A549 (cell line): ENCODE results near the gene NEK2. TPM values are rescaled to one million over a fixed set of nuclear protein-coding genes. Genes with fewer than 3 reads are reported as not detected.

Experiments
- ATAC-seq, 2 experiments: fragments of 200-7000 bp in 1 of 2; fragments of >200 bp in 1 of 2; cut with Nextera tagmentation in 1 of 2; cut with Tn5 transposase in 1 of 2; 3 replicates each; pipeline versions ENCODE4 v1.8.0 to v1.9.1; 2018 to 2020; ENCODE audit warnings: mild to moderate bottlenecking in 1 of 2, moderate library complexity in 1 of 2
- CTCF ChIA-PET: fragments of 300-600 bp; sonication (Branson Sonifier 250); formaldehyde crosslinking; extraction: SDS; loops from one replicate; lab custom pipeline; 2021; ENCODE audit warnings: antibody characterized with exemption, inconsistent platforms; lab: Yijun Ruan, JAX
- POLR2A ChIA-PET: fragments of 350-600 bp; formaldehyde crosslinking; extraction: SDS; loops from one replicate; lab custom pipeline; 2021; ENCODE audit warnings: antibody characterized with exemption, inconsistent platforms; lab: Yijun Ruan, JAX
- DNase-seq, 2 experiments: peaks; one replicate each; pipeline versions ENCODE4 v3.0.0 to v3.0.0-alpha.2; 2011 to 2016; ENCODE audit warnings: low read depth in 1 of 2, low spot score in 1 of 2
- FAIRE-seq: peaks from 2 replicates; lab custom pipeline; 2011; peaks lifted over from hg19 to GRCh38; lab: Jason Lieb, UNC
- H3K27ac ChIP-seq, 2 experiments: fragments of >200 bp; sonication (Bioruptor Twin); formaldehyde crosslinking; 3 replicates each; pipeline ENCODE4 v1.5.1; 2016 to 2017
- H3K4me1 ChIP-seq: fragments of >200 bp; sonication (Bioruptor Twin); formaldehyde crosslinking; 3 replicates; pipeline ENCODE4 v1.6.1; 2016
- H3K4me2 ChIP-seq: fragments of >200 bp; sonication (Bioruptor Twin); formaldehyde crosslinking; 3 replicates; pipeline ENCODE4 v1.6.1; 2016
- H3K4me3 ChIP-seq: fragments of >200 bp; sonication (Bioruptor Twin); formaldehyde crosslinking; 3 replicates; pipeline ENCODE4 v1.5.1; 2016
- H3K9me3 ChIP-seq: fragments of >200 bp; sonication (Bioruptor Twin); formaldehyde crosslinking; 3 replicates; pipeline ENCODE4 v1.6.1; 2016
- CBX2 ChIP-seq: fragments of 200-600 bp; sonication (generic); IDR thresholded peaks from 2 replicates; pipeline ENCODE4 v1.6.1; 2016; ENCODE audit warnings: low read depth, mild to moderate bottlenecking, borderline replicate concordance
- E2F6 ChIP-seq: IDR thresholded peaks from 2 replicates; pipeline ENCODE4 v1.6.1; 2012; ENCODE audit warnings: low read depth, borderline replicate concordance
- FOSL2 ChIP-seq, 2 experiments: fragments of 450-650 bp in 1 of 2; fragments of >200 bp in 1 of 2; sonication (Bioruptor Twin) in 1 of 2; formaldehyde crosslinking; IDR thresholded peaks; 2 replicates each; pipeline versions ENCODE4 v1.5.0 to v1.6.1; 2016 to 2020; ENCODE audit warnings: mild to moderate bottlenecking in 1 of 2, moderate library complexity in 1 of 2
- HEYL ChIP-seq: fragments of 250-450 bp; sonication (Bioruptor Pico); IDR thresholded peaks from 2 replicates; pipeline ENCODE4 v1.8.0; 2021; ENCODE audit warnings: mild to moderate bottlenecking, moderate library complexity
- HOXA7 ChIP-seq: fragments of 250-450 bp; sonication (Bioruptor Pico); IDR thresholded peaks from 2 replicates; pipeline ENCODE4 v1.5.0; 2020; ENCODE audit warnings: mild to moderate bottlenecking, moderate library complexity
- HOXB5 ChIP-seq: fragments of 250-450 bp; sonication (Bioruptor Pico); IDR thresholded peaks from 2 replicates; pipeline ENCODE4 v1.5.0; 2020; ENCODE audit warnings: mild to moderate bottlenecking, moderate library complexity
- JUNB ChIP-seq: fragments of >200 bp; sonication (Bioruptor Twin); formaldehyde crosslinking; IDR thresholded peaks from 2 replicates; pipeline ENCODE4 v1.6.1; 2016
- KDM5A ChIP-seq: fragments of 200-600 bp; sonication (generic); IDR thresholded peaks from 2 replicates; pipeline ENCODE4 v1.6.1; 2016; ENCODE audit warnings: antibody characterized with exemption, mild to moderate bottlenecking
- NPAS2 ChIP-seq: fragments of 250-450 bp; sonication (Bioruptor Pico); IDR thresholded peaks from 2 replicates; pipeline ENCODE4 v1.8.0; 2022; ENCODE audit warnings: mild to moderate bottlenecking, moderate library complexity, borderline replicate concordance
- RARB ChIP-seq: fragments of 250-450 bp; sonication (Bioruptor Pico); IDR thresholded peaks from 2 replicates; pipeline ENCODE4 v1.8.0; 2021; ENCODE audit warnings: mild to moderate bottlenecking, moderate library complexity
- RNF2 ChIP-seq: fragments of 200-600 bp; sonication (generic); IDR thresholded peaks from 2 replicates; pipeline ENCODE4 v1.6.1; 2016; ENCODE audit warnings: low read depth, mild to moderate bottlenecking, antibody characterized with exemption, moderate library complexity, borderline replicate concordance
- ZFP36 ChIP-seq: fragments of 450-650 bp; IDR thresholded peaks from 2 replicates; pipeline ENCODE4 v1.6.1; 2014; ENCODE audit warnings: borderline replicate concordance; ENCODE audit not compliant: partially characterized antibody
- ZSCAN20 ChIP-seq: fragments of 250-450 bp; sonication (Bioruptor Pico); IDR thresholded peaks from 2 replicates; pipeline ENCODE4 v1.8.0; 2022; ENCODE audit warnings: mild to moderate bottlenecking, moderate library complexity
- WGBS: methylation state at CpG from one replicate; pipeline ENCODE4 v1.1.6; 2017; ENCODE audit errors: missing lambda C conversion rate; 5-methylcytosine and 5-hydroxymethylcytosine counted together
- polyA plus RNA-seq, 4 experiments: library from polyadenylated mRNA; depleted of rRNA in 3 of 4; stranded (reverse); fragments of >200 nt; fragmentation: RNase III in 1 of 4; extraction: RNeasy Plus Mini Kit Qiagen cat#74134 plus additional on column Dnase treatment in 1 of 4; gene quantifications; 2 replicates in 3 of 4; 3 replicates in 1 of 4; pipeline ENCODE4 v1.2.3, GENCODE V29; 2011 to 2017
- TF ChIP-seq, protein P1 (sequence below): fragments of 250-450 bp; sonication (Bioruptor Pico); IDR thresholded peaks from 2 replicates; pipeline ENCODE4 v1.5.0; 2020; ENCODE audit warnings: low read depth, mild to moderate bottlenecking, moderate library complexity
- TF ChIP-seq, protein P2 (sequence below): fragments of 200-600 bp; sonication (generic); IDR thresholded peaks from 2 replicates; pipeline ENCODE4 v1.6.1; 2016; ENCODE audit warnings: antibody characterized with exemption, mild to moderate bottlenecking, moderate library complexity

NEK2 gene
- polyA plus RNA-seq, 2 of the 4 experiments (the other 2 are of a cell fraction), result 42.0 to 65.3 TPM

- Histone ChIP-seq H3K4me3 (no peak overlapping the region), H3K4me2 (no peak overlapping the region), H3K9me3 (no peaks in the 10 kb centered on the region), H3K4me1 (peaks cover 30% of the 10 kb centered on the region), H3K27ac (peak overlapping the region in 1 of 2 experiments; percentile 57; a peak in 3 of 6 replicates)
- TF ChIP-seq E2F6 (no peak), HEYL (no peak), NPAS2 (no peak), ZSCAN20 (no peak), RNF2 (no peak), JUNB (no peak), ZFP36 (no peak)
- ATAC-seq (peak in 1 of 2 experiments; percentile 19; a peak in 4 of 6 replicates), FAIRE-seq (no peak), DNase-seq (no peak)
- CTCF ChIA-PET, result interaction anchor here (0.7 to 6.5 kb wide), 7 partner anchors 9 to 163 kb away, joined by 3 to 28 read pairs (median 7); no protein-coding TSS in a partner anchor
- POLR2A ChIA-PET, result no interaction called here
- 75% methylated on average over 8 of the region's 13 CpGs for WGBS
These were observed 42.5 kb downstream of the NEK2 start for GRCh38 chr1:211632808-211633523.

DNA sequence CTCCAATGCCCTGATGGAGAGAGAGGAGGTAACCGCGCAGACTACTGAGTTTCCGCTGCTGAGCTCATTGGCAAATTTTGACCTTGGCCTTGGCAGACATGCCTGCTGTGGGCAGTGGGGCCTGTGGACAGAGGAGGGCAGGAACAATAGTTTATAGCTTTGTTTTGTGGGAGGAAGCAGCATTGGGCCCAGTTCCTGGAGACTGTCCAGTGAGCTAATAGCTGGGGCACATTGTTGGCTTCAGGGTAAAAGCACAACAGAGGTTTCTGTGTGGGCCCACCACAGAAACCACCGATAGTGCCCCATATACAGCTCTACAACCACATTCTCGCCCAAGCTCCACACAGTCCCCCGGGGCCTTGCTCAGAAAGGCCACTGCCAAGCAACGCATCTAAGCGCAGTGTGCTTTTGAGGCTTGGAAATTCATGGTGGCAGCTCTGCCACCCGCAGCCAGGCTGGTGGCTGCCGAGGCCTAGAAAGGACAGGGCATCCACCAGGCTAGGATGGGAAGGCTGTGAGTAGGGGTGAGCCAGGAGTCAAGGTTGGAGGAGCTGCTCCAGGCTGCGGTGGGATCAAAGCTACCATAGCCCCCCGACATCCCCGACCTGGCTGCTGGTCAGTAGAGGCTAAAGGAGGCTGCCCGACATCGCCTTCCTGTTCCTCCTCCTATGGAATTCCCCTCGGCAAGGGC lies 43.2 kb downstream of the NEK2 start:
- Histone ChIP-seq H3K9me3 (no peaks in the 10 kb centered on the region), H3K27ac (peak overlapping the region in 1 of 2 experiments; percentile 57; a peak in 2 of 6 replicates), H3K4me1 (peaks cover 30% of the 10 kb centered on the region)
- TF ChIP-seq, protein P1, sequence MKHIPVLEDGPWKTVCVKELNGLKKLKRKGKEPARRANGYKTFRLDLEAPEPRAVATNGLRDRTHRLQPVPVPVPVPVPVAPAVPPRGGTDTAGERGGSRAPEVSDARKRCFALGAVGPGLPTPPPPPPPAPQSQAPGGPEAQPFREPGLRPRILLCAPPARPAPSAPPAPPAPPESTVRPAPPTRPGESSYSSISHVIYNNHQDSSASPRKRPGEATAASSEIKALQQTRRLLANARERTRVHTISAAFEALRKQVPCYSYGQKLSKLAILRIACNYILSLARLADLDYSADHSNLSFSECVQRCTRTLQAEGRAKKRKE (CRISPR knock-in tag), result no peak
- TF ChIP-seq RARB (no peak), HOXA7 (CRISPR knock-in tag) (no peak), HOXB5 (CRISPR knock-in tag) (no peak), CBX2 (no peak)
- TF ChIP-seq, all 56 proteins: peak for 0
- no peak for FAIRE-seq
- ChIA-PET CTCF (interaction anchor here (0.7 to 6.5 kb wide), 5 partner anchors 14 to 118 kb away, joined by 3 to 28 read pairs (median 21); no protein-coding TSS in a partner anchor), POLR2A (no interaction called here)
- ATAC-seq, result no peak
- H3K4me3 ChIP-seq, result no peak overlapping the region
- 90% methylated on average over 11 of the region's 16 CpGs for WGBS
- H3K4me2 ChIP-seq, result no peak overlapping the region
- DNase-seq, result no peak

DNA sequence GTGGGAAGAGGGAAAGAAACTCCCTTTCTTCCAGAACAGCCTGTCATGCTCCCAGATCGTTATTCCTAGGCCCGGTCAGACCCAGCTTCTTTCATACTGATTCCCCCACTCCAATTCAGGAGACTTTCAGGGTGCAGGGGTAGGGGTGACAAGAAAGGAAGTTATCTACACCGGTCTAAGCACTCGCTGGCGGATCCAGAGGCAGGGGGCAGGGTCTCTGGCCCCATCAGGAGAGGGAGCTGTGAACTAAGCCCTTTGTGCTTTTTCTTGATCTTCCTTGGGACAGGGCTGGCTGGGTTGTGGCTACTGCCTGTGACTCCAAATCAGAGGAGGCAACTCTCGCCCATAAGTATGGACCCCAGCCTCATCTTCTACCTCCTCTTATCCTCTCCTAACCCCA lies 44.3 kb downstream of the NEK2 start:
- TF ChIP-seq KDM5A (no peak), HOXB5 (CRISPR knock-in tag) (no peak), FOSL2 (IDR thresholded peaks at IDR 0.05) (no peak), FOSL2 (CRISPR knock-in tag; IDR thresholded peaks at IDR 0.05) (no peak), HEYL (no peak)
- TF ChIP-seq, protein P2, sequence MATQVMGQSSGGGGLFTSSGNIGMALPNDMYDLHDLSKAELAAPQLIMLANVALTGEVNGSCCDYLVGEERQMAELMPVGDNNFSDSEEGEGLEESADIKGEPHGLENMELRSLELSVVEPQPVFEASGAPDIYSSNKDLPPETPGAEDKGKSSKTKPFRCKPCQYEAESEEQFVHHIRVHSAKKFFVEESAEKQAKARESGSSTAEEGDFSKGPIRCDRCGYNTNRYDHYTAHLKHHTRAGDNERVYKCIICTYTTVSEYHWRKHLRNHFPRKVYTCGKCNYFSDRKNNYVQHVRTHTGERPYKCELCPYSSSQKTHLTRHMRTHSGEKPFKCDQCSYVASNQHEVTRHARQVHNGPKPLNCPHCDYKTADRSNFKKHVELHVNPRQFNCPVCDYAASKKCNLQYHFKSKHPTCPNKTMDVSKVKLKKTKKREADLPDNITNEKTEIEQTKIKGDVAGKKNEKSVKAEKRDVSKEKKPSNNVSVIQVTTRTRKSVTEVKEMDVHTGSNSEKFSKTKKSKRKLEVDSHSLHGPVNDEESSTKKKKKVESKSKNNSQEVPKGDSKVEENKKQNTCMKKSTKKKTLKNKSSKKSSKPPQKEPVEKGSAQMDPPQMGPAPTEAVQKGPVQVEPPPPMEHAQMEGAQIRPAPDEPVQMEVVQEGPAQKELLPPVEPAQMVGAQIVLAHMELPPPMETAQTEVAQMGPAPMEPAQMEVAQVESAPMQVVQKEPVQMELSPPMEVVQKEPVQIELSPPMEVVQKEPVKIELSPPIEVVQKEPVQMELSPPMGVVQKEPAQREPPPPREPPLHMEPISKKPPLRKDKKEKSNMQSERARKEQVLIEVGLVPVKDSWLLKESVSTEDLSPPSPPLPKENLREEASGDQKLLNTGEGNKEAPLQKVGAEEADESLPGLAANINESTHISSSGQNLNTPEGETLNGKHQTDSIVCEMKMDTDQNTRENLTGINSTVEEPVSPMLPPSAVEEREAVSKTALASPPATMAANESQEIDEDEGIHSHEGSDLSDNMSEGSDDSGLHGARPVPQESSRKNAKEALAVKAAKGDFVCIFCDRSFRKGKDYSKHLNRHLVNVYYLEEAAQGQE, result no peak
- POLR2A ChIA-PET, result no interaction called here
- 88% methylated on average over 6 of the region's 6 CpGs for WGBS

More for the DNA sequence above, 44.3 kb downstream of the NEK2 start:
- H3K4me1 ChIP-seq, result peaks cover 20% of the 10 kb centered on the region
- H3K27ac ChIP-seq, result peak overlapping the region in 1 of 2 experiments; percentile 14; a peak in 1 of 6 replicates
- FAIRE-seq (no peak), ATAC-seq (no peak), DNase-seq (no peak)
- H3K4me2 ChIP-seq, result no peak overlapping the region
- CTCF ChIA-PET, result interaction anchor here (0.9 to 6.5 kb wide), 6 partner anchors 9 to 117 kb away, joined by 4 to 28 read pairs (median 14); no protein-coding TSS in a partner anchor
- H3K4me3 ChIP-seq, result no peak overlapping the region
- H3K9me3 ChIP-seq, result no peaks in the 10 kb centered on the region
